Measurements from ENCODE around the gene WASL. TPM values are rescaled to one million over a fixed set of nuclear protein-coding genes. Genes with fewer than 3 reads are reported as not detected.
"Not testable (repeated sequence)": the region's sequence is repeated elsewhere in the genome, so short reads cannot be mapped to it uniquely, and the experiment has no call there.

Gene WASL
- polyA plus RNA-seq, 4 donors, result 75.9 to 105 (median 95.7) TPM

DNA sequence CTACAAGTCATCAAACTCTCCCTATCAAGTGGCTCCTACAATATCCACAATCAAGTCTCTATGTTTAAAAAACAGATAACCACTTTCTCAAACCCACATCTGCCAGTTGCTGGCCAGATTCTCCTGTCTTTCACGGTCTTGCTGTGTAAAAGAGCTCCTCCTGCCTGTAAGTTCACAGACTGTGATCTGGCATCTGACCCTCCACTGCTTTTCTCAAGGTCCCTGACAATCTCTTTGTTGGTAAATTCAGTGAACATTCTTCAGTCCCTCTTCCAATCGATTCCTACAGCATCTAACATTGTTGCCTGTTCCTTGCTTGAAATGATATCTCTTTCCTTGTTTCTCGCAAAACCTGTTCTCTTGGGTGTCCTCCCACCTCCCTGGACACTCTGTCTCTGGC is 111.6 kb downstream of the WASL start:
- DNase-seq (ENCODE audit: low read depth in 4 of 4, low spot score in 3 of 4), result no peak

GRCh38 chr7:123635551-123636359 is 113.0 kb downstream of the WASL start:
- DNase-seq (ENCODE audit: low read depth in 4 of 4, low spot score in 3 of 4), result no peak

DNA sequence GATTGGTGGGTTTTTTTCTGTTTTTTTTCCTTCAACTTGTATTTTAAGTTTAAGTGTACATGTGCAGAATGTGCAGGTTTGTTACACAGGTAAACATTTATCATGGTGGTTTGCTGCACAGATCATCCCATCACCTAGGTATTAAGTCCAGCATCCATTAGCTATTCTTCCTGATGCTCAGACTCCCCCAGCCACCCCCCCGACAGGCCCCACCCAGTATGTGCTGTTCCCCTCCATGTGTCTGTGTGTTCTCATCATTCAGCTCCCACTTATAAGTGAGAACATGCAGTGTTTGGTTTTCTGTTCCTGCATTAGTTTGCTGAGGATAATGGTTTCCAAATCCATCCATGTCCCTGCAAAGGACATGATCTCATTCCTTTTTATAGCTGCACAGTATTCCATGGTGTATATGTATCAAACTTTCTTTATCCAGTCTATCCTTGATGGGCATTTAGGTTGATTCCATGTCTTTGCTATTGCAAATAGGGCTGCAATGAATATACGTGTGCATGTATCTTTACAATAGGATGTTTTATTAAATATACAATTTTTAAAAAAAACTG is 114.7 kb downstream of the WASL start:
- DNase-seq (ENCODE audit: low read depth in 4 of 4, low spot score in 3 of 4), result not testable (repeated sequence)

- no peak for DNase-seq (ENCODE audit: low read depth in 4 of 4, low spot score in 3 of 4)
These were observed 115.2 kb downstream of the WASL start for GRCh38 chr7:123633553-123633952.

DNA sequence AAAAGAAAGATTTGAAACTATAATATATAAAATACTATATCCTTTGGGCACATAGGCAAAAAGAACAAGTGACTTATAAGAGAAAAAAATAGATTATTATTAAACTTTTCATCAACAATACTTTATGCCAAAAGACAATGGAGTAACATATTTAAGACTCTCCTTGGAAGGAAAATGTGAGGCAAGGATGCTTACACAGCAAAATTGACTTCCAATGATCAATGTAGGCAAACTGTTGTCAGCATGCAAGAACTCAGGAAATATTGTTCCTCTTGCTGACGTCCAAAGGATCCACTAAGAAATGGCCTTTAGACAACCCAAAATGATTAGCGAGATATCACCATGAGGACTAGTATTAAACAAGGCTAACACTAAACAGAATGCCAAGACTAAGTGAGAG is 116.0 kb downstream of the WASL start:
- no peak for DNase-seq (ENCODE audit: low read depth in 4 of 4, low spot score in 3 of 4)

Other genes starting within 250 kb of the WASL start
- gene IQUB, start 214.4 kb downstream of the WASL start, polyA plus RNA-seq (ENCODE audit: insufficient read length in 4 of 4), result 1 to 10 TPM; 5.4 to 7.3 (median 6.3) TPM
- 100 to 1,000 TPM; 208 to 264 (median 256) TPM for gene NDUFA5, start 191.2 kb downstream of the WASL start, polyA plus RNA-seq (ENCODE audit: insufficient read length in 4 of 4)
- 1 to 10 TPM; 1.4 to 2.8 (median 1.6) TPM for gene ASB15, start 147.2 kb downstream of the WASL start, polyA plus RNA-seq (ENCODE audit: insufficient read length in 4 of 4)
- under 1 TPM in 2 of 4 donors, not detected in 2; 0.03 to 0.21 TPM for gene LMOD2, start 93.1 kb downstream of the WASL start, polyA plus RNA-seq (ENCODE audit: insufficient read length in 4 of 4)
- gene HYAL4, start 96.2 kb upstream of the WASL start, polyA plus RNA-seq (ENCODE audit: insufficient read length in 4 of 4), result under 1 TPM in 3 of 4 donors, not detected in 1; 0.05 to 0.23 (median 0.19) TPM
- gene SPAM1, start 176.2 kb upstream of the WASL start, polyA plus RNA-seq (ENCODE audit: insufficient read length in 4 of 4), result not detected